Measurements from ENCODE around the gene FAM81A.

Gene FAM81A

GRCh38 chr15:59491062-59491461 lies 53.1 kb downstream of the FAM81A start:
- DNase-seq (ENCODE audit: low read depth, low spot score), result no peak
- POLR2A ChIA-PET, result no interaction called here
- CTCF ChIA-PET, result interaction anchor here (0.7 to 1.7 kb wide), 10 partner anchors 10 to 537 kb away, joined by 3 to 5 read pairs (median 3); no protein-coding TSS in a partner anchor
- H3K4me3 ChIP-seq (ENCODE audit: low read depth, low read length), result no peak overlapping the region
- no peak for TF ChIP-seq CTCF (IDR thresholded peaks at IDR 0.05; ENCODE audit: insufficient read depth, low read length, missing control alignments)

- peak; percentile 7 for DNase-seq (ENCODE audit: low read depth, low spot score)
- POLR2A ChIA-PET, result no interaction called here
- TF ChIP-seq CTCF (IDR thresholded peaks at IDR 0.05; ENCODE audit: insufficient read depth, low read length, missing control alignments), result peak; percentile 76
- H3K4me3 ChIP-seq (ENCODE audit: low read depth, low read length), result no peak overlapping the region
- CTCF ChIA-PET, result interaction anchor here (0.8 to 4.7 kb wide), 26 partner anchors 9 to 1264 kb away, joined by 3 to 32 read pairs (median 4); no protein-coding TSS in a partner anchor
Observed at GRCh38 chr15:59492389-59493377, 54.7 kb downstream of the FAM81A start.

GRCh38 chr15:59501597-59501996 lies 63.6 kb downstream of the FAM81A start:
- no peak for DNase-seq (ENCODE audit: low read depth, low spot score)
- no peak overlapping the region for H3K4me3 ChIP-seq (ENCODE audit: low read depth, low read length)
- ChIA-PET POLR2A (no interaction called here), CTCF (interaction anchor here (0.6 to 2.6 kb wide), 14 partner anchors 8 to 1274 kb away, joined by 3 to 13 read pairs (median 4); no protein-coding TSS in a partner anchor)
- TF ChIP-seq CTCF (IDR thresholded peaks at IDR 0.05; ENCODE audit: insufficient read depth, low read length, missing control alignments), result peak; percentile 47

GRCh38 chr15:59515190-59515589 lies 77.2 kb downstream of the FAM81A start:
- no peak for TF ChIP-seq CTCF (IDR thresholded peaks at IDR 0.05; ENCODE audit: insufficient read depth, low read length, missing control alignments)
- ChIA-PET CTCF (interaction anchor here (2.8 to 11.1 kb wide), 2 partner anchors 16 to 22 kb away, joined by 12 to 141 read pairs; no protein-coding TSS in a partner anchor), POLR2A (no interaction called here)
- DNase-seq (ENCODE audit: low read depth, low spot score), result no peak
- no peak overlapping the region for H3K4me3 ChIP-seq (ENCODE audit: low read depth, low read length)

GRCh38 chr15:59516655-59517461 lies 78.9 kb downstream of the FAM81A start:
- ChIA-PET POLR2A (no interaction called here), CTCF (interaction anchor here (0.8 to 11.1 kb wide), 4 partner anchors 9 to 24 kb away, joined by 3 to 141 read pairs (median 8); no protein-coding TSS in a partner anchor)
- TF ChIP-seq CTCF (IDR thresholded peaks at IDR 0.05; ENCODE audit: insufficient read depth, low read length, missing control alignments), result no peak
- H3K4me3 ChIP-seq (ENCODE audit: low read depth, low read length), result no peak overlapping the region
- no peak for DNase-seq (ENCODE audit: low read depth, low spot score)

Measured in AG04449 (cell line).